GM19452 (cell line): ENCODE measurements around the gene PWWP2B.
A peak's percentile ranks its signal among the peaks of the same experiment; 100 is the strongest.

Experiments used
- ATAC-seq: cut with Tn5 transposase; IDR thresholded peaks from one replicate; pipeline ENCODE4 v1.9.1; 2021; ENCODE audit not compliant: unreplicated experiment

The PWWP2B gene

GRCh38 chr10:132444877-132445351 is 47.9 kb downstream of the PWWP2B start:
- ATAC-seq = no peak

DNA sequence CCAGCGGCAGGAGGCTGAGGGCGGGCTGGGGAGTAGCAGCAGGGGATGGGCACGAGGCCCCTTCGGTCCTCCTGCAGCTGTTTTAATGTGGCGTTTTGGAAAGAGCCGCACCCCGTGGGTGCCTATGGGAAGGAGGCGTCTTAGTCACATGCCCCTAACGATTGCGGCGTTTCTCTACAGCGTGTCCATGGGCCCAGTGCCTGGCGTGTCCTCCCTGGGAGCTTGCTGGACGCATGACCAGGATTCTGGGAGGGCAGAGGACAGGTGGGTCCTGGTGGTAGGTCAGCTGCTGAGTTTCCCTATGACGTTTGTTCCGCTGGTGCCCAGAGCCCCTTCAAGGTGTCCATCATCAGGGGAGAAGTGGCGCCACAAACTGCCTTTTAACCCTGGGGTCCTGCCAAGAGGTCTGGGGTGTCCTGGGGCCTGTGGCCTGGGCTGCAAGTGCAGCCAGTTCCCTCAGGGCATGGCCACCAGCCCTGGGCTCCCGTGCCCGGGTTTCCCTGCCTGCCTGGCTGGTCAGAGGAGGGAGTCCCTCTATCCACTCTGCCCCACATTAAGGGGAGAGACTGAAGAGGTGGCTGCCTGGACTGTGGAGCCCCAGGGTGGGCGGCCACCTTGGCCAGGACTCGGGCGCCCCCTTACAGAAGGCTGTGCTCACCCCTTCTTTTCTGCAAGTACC is 48.7 kb downstream of the PWWP2B start:
- no peak for ATAC-seq

GRCh38 chr10:132446195-132446581 is 49.2 kb downstream of the PWWP2B start:
- ATAC-seq = no peak

GRCh38 chr10:132446661-132447445 is 49.9 kb downstream of the PWWP2B start:
- peak; percentile 51 for ATAC-seq

DNA sequence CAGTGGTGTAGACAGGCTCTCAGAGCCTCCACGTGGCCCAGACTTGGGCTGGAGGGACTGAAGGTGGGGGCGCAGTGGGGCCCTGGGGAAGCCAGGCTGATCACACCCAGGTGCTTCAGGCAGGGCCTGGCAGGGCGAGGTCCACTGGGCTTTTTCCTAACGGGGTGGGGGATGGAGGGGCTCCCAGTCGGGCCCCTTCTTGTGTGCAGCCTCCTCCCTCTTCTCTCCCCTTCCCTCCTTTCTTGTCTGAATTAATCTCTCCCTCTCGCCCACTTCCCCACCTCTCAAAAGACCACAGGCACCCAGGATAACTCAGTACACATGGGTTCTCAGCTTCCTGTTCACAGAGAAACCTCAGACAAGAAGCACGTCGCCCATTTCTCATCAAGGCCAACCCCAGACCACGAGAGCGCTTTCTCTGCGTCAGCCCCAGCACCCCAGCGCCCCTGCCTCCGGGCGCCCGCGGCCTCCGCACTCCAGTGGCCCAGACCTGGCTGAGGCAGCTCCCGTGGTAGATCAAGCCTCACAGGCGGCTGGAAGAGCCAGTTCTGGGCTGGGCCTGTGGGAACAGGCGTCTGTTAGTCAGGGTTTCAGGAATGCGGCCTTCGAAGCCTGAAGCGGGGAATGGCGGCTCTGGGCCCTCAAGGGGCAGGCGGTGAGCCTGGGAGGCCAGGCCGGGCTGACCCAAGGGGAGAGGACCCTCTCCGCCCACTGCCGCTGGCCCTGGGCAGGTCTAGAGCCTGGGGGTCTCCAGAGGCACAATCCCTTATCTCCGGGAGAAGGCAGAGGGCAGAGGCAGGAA is 50.6 kb downstream of the PWWP2B start:
- ATAC-seq = no peak

DNA sequence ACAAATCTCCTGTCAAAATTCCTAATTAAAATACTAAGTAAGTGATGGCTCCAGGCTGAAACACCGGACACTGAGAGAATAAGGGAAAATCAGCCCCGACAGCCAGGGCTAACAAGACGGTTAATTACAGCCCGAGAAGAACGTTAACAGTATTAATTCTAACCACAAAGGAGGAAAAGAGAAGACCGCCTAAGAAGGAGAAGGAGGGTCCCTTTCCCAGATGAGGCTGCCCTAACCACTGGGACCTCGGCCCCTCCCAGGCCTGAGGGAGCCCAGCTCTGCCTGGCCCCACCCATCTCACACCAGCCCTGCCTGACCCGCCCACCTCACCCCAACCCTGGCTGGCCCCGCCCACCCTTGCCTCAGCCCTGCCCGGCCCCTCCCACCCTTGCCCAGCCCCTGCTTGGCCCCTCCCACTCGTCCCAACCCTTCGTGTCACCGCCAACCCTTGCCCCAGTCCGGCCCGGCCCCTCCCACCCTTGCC is 51.3 kb downstream of the PWWP2B start:
- ATAC-seq = no peak

DNA sequence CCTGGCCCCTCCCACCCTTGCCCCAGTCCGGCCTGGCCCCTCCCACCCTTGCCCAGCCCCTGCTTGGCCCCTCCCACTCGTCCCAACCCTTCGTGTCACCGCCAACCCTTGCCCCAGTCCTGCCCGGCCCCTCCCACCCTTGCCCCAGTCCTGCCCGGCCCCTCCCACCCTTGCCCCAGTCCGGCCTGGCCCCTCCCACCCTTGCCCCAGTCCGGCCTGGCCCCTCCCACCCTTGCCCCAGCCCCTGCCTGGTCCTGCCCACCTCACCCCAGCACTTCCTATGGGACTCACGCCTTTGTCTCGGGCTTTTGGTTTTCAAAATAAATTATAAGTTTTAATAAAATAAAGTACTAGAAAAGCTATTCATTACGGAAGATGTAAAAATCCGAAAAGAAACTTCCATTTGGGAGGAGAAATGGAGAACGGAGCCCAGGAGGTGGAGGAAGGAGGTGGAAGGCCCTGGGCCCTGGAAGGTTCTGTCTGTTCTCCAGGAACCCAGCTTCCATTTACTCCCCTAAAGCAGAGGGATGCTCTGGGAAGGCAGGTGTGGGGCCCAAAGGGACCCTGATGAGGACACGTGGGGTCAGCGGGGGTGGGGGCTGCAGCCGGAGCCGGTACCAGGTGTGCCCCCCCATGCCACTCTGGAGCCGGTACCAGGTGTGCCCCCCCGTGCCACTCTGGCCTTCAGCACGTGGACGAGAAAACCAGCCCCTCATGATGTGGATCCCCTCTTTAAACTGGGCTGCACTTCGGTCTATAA is 52.2 kb downstream of the PWWP2B start:
- no peak for ATAC-seq

GRCh38 chr10:132449811-132450181 is 52.8 kb downstream of the PWWP2B start:
- ATAC-seq = no peak

DNA sequence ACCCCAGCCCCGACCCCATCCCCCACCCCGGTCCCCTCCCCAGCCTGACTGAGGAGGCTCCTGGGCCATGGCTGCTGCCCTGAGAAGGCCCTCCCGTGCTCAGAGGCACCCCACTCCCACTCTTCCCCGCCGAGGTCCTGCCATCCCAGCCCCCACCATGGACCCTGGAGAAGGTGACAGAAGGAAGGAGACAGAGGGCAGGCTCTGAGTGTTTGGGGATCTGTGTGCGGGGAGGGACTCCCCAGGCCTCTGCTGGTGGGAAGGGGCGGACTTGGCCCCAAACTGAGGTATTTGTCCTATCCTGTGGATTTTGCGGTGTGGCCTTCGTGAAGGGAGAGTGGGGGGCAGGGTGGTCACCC is 53.4 kb downstream of the PWWP2B start:
- no peak for ATAC-seq

DNA sequence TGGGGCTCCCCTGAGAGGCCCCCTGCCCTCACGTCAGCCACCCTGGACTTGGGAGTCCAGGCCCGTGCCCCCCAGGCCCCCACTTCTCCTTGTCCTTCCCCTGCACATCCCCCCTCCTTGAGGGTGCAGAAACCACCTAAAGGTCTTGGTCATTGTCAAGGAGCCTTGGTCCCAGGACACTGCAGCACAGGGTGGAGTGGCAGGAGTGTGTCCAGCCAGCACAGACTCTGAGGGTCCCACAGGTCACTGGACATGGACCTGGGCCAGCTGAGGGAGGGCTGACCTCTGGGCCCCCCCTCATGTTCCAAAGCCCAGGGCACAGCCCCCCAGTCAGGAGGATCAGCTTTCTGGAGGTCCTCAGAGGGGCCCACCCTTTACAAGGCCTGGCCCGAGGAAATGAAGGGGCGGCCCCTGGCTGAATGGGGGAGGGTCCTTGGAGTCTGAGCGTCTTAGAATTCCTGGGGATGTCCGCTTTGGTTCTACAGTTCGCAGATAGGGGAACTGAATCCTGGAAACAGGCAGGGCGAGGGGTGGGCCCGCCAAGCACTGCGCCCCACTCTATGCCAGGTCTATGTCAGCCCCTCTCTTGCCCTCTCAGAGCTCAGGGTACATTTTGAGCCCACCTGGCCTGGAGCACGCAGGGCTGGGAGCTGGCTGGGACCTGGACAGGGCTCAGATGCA is 54.0 kb downstream of the PWWP2B start:
- no peak for ATAC-seq

DNA sequence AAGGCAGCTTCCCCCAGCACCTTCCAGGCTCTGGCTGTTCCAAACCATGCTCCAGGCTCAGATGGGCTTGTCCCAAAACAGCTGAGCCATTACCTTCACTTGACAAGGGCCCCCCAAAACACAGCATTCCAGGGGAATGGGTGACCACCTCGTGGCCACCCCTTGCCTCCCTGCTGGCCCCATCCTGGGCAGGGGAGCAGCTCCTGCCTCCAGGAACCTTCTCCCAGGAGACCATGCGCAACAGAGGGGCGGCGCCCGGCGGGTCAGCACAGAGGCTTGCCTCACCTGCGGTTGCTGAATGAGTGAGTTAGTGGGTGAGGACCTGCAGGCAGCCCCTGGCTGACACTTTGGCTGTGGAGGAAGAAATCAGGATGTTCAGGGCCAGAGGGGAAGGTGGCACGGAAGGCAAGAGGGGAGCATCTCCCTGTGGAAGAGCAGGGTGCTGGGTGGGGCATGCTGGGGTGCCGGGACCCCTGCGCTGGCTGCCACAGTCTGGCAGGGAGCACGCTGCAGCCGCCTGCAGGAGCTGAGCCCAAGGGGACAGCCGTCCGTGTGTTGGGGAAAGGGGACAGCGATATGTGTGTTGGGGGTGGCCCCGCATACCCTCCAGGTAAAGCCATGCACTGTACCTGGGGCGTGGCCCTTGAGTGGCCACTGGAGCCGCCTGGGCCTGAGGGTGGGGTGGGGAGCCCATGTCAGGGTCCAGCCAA is 54.7 kb downstream of the PWWP2B start:
- ATAC-seq = no peak

- no peak for ATAC-seq
Observed at GRCh38 chr10:132452216-132452650, 55.2 kb downstream of the PWWP2B start.

- ATAC-seq = peak; percentile 64
Observed at GRCh38 chr10:132452651-132453469, 55.9 kb downstream of the PWWP2B start.

DNA sequence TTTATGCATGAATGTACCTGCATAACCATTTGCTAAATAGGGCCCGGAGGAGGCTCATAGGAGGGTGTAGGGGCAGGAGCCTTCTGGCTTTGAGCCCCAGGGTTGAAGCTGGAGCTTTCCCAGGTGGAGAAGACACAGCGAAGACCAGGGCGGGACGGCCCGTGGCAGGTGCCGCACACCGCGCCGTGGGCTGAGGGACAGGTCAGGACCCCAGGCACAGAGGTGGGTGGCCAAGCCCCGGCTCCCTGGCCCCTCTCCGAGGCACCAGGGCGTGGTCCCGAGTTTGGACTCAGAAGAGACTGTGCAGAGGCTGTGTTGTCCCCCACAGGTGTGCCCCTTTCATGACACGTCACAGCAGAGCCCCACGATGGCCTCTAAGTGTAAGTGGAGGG is 56.5 kb downstream of the PWWP2B start:
- no peak for ATAC-seq

DNA sequence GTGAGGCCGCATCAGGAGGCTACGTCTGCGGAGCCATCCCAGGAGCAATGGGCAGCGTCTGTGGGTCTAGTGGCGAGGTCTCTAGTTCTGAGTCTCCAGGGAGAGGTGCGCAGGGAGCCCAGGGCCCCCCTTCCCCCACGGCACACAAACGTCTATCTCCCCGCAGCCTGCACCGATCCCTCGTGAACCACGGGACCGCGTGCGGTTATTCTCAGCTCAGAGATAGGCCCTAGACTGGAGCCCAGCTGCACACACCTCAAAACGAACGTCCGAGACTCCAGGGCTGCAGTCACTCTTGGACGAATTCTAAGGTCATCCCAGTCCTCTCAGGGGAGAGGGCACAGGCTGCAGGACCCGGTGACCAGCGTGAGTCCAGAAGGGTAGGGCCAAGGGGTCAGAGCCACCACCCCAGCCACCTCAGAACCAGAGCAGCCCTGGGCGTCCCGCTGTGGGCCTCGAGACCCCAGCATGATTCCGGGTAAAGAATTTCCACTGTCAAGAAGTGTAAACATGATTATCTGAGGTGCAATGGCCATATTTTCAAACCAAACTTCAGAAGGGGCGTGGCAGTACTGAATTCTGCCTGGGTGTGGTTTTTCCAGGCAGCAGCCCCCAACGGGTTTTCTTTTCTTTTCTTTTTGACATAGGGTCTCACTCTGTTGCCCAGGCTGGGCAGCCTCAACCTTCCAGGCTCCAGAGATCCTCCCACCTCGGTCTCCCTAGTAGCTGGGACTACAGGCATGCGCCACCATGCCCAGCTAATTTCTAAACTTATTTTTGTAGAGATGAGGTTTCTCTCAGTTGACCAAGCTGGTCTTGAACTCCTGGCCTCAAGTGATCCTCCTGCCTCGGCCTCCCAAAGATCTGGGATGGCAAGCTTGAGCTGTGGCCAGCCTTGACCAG is 57.5 kb downstream of the PWWP2B start:
- no peak for ATAC-seq

- no peak for ATAC-seq
Observed at GRCh38 chr10:132455441-132455971, 58.5 kb downstream of the PWWP2B start.
